Measurements from ENCODE around the gene EME1. TPM values are rescaled to one million over a fixed set of nuclear protein-coding genes. Genes with fewer than 3 reads are reported as not detected.

Gene EME1
- total and polyA plus RNA-seq, 2 of the 13 experiments (the other 11 are each of a cell fraction or from before 2014, with no cell fraction given) = 20.7 to 24.6 TPM

GRCh38 chr17:50424996-50425681 is 52.1 kb downstream of the EME1 start (continued):
- TF ChIP-seq MAZ (IDR thresholded peaks at IDR 0.05; ENCODE audit: borderline replicate concordance, low read depth, low read length) (no peak), MAZ (CRISPR knock-in tag; IDR thresholded peaks at IDR 0.05; ENCODE audit: low read depth) (no peak), HIC2 (CRISPR knock-in tag; IDR thresholded peaks at IDR 0.05; ENCODE audit: low read depth) (no peak; the same call in 1 of the 2 replicates), PHF21A (CRISPR knock-in tag; IDR thresholded peaks at IDR 0.05) (0 out of 2 replicates have a peak, but pooled peaks have one; percentile 43), ONECUT2 (CRISPR knock-in tag; IDR thresholded peaks at IDR 0.05) (no peak), ZNF567 (CRISPR knock-in tag; IDR thresholded peaks at IDR 0.05; ENCODE audit: borderline replicate concordance) (no peak), NR2F1 (CRISPR knock-in tag; IDR thresholded peaks at IDR 0.05) (0 out of 4 replicates have a peak, but pooled peaks of 1 of the 2 experiments have one; percentile 2), HNRNPK (IDR thresholded peaks at IDR 0.05; ENCODE audit: low read depth, low read length, poor library complexity, severe bottlenecking) (no peak), IRF2 (CRISPR knock-in tag; IDR thresholded peaks at IDR 0.05) (0 out of 2 replicates have a peak, but pooled peaks have one; percentile 5), MTERF4 (CRISPR knock-in tag; IDR thresholded peaks at IDR 0.05) (no peak), ZNF644 (CRISPR knock-in tag; IDR thresholded peaks at IDR 0.05; ENCODE audit: low read depth) (0 out of 2 replicates have a peak, but pooled peaks have one; percentile 8), HCFC1 (IDR thresholded peaks at IDR 0.05; ENCODE audit: low read depth, low read length) (no peak), IKZF4 (CRISPR knock-in tag; IDR thresholded peaks at IDR 0.05; ENCODE audit: borderline replicate concordance, low read depth, not compliant biosample characterization) (no peak), ZNF225 (CRISPR knock-in tag; IDR thresholded peaks at IDR 0.05) (peak; percentile 57; the same call in 1 of the 2 replicates), ETV6 (CRISPR knock-in tag; conservative IDR thresholded peaks at IDR 0.05) (no peak), ZNF570 (CRISPR knock-in tag; IDR thresholded peaks at IDR 0.05; ENCODE audit: borderline replicate concordance) (no peak), PRPF4 (IDR thresholded peaks at IDR 0.05; ENCODE audit: low read depth, low read length, poor library complexity, severe bottlenecking) (no peak), ZNF773 (CRISPR knock-in tag; IDR thresholded peaks at IDR 0.05; ENCODE audit: borderline replicate concordance) (no peak), ZNF546 (CRISPR knock-in tag; conservative IDR thresholded peaks at IDR 0.05) (no peak), ARNT2 (CRISPR knock-in tag; IDR thresholded peaks at IDR 0.05; ENCODE audit: low read depth) (no peak), ZNF788 (CRISPR knock-in tag; IDR thresholded peaks at IDR 0.05; ENCODE audit: borderline replicate concordance) (peak; percentile 37; the same call in 1 of the 2 replicates)
- TF ChIP-seq, protein P1, sequence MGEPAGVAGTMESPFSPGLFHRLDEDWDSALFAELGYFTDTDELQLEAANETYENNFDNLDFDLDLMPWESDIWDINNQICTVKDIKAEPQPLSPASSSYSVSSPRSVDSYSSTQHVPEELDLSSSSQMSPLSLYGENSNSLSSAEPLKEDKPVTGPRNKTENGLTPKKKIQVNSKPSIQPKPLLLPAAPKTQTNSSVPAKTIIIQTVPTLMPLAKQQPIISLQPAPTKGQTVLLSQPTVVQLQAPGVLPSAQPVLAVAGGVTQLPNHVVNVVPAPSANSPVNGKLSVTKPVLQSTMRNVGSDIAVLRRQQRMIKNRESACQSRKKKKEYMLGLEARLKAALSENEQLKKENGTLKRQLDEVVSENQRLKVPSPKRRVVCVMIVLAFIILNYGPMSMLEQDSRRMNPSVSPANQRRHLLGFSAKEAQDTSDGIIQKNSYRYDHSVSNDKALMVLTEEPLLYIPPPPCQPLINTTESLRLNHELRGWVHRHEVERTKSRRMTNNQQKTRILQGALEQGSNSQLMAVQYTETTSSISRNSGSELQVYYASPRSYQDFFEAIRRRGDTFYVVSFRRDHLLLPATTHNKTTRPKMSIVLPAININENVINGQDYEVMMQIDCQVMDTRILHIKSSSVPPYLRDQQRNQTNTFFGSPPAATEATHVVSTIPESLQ (CRISPR knock-in tag; conservative IDR thresholded peaks at IDR 0.05) = no peak
- TF ChIP-seq, protein P2, sequence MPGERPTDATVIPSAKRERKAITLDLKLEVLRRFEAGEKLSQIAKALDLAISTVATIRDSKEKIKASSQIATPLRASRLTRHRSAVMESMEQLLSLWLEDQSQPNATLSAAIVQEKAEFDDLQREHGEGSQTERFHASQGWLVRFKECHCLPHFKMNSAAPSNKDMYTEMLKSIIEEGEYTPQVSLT (CRISPR knock-in tag; IDR thresholded peaks at IDR 0.05; ENCODE audit: borderline replicate concordance, low read depth) = no peak
